GM21737 (cell line): ENCODE results near the gene PHYHIPL.

ENCODE experiments used
- ATAC-seq: cut with Tn5 transposase; IDR thresholded peaks from one replicate; pipeline ENCODE4 v1.9.1; 2021; ENCODE audit warnings: mild to moderate bottlenecking, moderate library complexity; ENCODE audit not compliant: unreplicated experiment

Gene PHYHIPL

DNA sequence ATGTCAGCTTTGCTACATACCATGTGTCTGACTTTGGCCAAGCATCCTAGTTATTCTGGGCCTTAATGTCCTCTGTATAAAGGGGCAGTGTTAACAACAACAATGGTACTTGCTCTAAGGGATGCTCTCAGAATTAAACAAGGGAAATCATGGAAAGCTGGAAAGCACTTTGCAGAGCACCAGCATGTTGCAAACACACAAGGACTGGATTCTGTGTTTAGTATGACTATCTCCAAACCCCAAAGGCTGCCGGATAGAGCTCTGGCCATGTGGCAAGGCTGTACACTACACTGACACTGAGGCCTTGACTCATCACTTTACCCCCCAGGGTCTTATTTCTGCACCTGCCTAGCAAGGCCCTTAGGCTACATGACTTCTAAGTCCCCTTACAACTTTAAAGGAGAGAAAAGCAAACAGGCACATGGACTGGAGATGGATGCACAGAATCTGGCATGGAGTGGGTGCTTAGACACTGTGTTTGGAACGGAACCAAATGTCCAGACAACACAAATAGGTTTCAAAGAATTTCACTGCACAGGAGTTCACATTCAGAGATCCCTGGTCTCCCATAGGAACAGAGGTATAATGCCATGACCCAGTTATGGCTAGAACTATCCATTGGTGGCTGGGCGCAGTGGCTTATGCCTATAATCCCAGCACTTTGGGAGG is 111.3 kb downstream of the PHYHIPL start:
- no peak for ATAC-seq

DNA sequence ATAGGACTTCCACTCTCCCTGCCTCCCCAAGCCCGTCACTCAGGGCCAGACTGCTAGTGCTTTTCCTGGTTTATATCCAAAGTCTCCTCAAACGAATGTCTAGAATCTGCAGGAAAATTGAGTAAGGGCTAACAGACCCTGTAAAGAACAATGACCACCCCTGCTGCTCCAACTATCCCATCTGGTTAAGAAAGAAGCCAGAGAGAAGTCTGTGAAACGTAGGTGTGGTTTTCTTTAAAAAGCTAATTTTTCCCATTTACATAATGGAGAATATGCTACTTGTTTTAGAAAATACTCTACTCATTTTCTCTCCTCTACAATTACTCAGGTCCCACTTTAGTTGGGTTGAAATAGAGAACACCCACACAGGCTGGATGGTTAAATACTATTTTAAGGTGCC is 113.4 kb downstream of the PHYHIPL start:
- no peak for ATAC-seq

DNA sequence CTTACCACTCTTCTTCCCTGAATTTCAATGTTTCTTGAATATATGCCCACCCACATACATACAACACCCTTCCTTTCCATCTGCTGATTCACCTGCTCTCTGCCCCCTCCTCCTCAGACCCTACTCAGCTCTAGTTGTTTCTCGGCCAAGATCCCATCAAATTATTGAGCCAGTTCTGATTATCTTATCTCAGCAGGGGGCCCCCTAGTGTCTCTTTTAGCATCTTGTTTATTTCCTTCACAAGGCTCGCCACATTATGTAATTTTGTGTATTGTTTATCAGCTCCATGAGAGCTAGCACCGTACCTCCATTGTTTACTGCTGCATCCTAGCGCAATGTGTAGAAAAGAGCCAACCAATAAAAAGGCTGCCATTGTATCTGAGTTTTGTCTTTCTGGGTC is 114.0 kb downstream of the PHYHIPL start:
- ATAC-seq, result no peak
